Epidermal melanocyte (primary cell): ENCODE results near the gene MACROD2.

ENCODE experiments used
- DNase-seq: peaks from one replicate; pipeline ENCODE4 v3.0.0; 2011; ENCODE audit warnings: low spot score; ENCODE audit not compliant: insufficient read length

Gene MACROD2

GRCh38 chr20:14741616-14742015 is 746.3 kb downstream of the MACROD2 start:
- DNase-seq = no peak

GRCh38 chr20:14744723-14745122 is 749.4 kb downstream of the MACROD2 start:
- no peak for DNase-seq

DNA sequence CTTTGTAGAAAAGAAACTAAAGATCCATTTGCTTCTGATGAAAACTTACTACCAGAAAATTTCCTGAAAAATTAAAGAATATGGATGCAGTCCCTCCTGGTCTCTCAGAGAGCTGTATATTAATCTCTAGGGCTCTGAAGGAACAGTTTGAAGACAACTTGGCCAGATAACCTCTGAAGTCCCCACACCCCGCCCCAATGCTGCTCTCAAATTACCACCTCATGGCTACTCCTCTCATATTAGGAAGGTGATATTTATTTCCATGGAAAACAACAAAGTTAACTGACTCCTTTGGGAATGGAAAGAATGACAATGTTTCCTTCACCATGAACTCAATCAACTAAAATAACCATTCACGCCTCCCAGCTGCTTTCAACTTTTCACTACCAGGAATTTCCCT is 750.5 kb downstream of the MACROD2 start:
- DNase-seq = no peak

- DNase-seq = no peak
Measured at GRCh38 chr20:14751191-14751590, 755.9 kb downstream of the MACROD2 start.

DNA sequence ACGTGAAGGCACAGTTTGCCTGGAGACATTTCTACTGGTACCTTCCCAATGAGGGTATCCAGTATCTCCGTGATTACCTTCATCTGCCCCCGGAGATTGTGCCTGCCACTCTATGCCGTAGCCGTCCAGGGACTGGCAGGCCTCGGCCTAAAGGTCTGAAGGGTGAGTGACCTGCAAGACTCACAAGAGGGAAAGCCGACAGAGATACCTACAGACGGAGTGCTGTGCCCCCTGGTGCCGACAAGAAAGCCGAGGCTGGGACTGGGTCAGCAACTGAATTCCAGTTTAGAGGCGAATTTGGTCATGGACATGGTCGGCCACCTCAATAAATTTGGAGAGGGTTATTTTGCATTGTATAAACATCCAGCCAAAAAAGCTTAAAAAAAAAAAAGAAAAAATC is 762.4 kb downstream of the MACROD2 start:
- DNase-seq = no peak

DNA sequence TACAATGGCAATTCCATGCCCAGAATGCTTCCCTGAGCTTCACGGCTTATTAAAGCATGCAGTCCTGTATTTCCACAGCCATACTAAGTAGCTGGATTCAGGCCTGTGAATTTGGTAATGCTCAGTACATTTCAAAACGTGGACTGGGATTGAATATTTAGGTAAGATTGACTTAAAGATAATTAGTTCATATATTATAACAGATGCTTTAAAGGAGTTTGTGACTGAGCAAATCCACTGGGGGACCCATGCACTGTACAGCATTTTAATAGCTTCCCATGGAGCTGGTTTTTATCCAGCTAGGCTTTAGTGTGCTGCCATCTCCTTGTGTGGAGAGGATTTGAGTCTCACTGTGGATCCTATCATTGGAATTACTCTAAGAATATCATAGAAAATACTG is 763.0 kb downstream of the MACROD2 start:
- no peak for DNase-seq

DNA sequence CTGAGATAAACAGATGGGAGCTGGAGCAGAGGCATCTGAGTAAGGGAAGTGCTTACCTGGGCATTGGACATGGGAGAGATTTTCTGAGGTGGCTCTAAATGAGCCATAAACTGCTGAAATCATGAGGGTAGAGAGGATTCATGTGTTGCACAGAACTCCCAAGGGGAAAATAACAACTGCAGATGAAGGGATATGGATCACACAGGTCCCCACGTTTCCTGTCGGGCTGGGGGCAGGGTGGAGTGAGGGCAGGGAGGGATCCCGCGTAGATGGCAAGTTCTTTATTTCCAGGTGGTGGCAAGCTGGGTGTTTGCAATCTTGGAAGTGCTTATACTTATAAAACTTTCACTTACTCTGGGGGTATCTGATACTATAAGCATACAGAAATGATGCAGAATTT is 764.7 kb downstream of the MACROD2 start:
- no peak for DNase-seq

DNA sequence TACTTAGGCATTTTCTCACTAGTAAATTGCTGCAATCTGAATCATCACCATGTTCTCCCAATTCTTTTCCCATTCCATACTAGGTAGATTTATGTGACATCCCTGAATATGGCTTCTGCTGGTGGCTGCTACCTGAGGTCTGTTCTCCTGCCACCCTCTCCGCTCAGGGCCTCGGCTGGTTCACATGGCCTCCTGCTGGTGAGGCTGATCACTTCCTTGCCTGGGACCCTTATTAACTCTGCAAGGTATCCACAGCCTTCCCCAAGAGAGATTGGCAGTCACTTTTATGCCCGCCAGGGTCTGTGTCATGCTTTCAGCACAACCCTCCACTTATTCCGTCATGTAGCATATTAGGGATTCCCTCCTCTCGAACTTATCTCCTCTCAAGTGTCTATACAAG is 766.6 kb downstream of the MACROD2 start:
- no peak for DNase-seq

DNA sequence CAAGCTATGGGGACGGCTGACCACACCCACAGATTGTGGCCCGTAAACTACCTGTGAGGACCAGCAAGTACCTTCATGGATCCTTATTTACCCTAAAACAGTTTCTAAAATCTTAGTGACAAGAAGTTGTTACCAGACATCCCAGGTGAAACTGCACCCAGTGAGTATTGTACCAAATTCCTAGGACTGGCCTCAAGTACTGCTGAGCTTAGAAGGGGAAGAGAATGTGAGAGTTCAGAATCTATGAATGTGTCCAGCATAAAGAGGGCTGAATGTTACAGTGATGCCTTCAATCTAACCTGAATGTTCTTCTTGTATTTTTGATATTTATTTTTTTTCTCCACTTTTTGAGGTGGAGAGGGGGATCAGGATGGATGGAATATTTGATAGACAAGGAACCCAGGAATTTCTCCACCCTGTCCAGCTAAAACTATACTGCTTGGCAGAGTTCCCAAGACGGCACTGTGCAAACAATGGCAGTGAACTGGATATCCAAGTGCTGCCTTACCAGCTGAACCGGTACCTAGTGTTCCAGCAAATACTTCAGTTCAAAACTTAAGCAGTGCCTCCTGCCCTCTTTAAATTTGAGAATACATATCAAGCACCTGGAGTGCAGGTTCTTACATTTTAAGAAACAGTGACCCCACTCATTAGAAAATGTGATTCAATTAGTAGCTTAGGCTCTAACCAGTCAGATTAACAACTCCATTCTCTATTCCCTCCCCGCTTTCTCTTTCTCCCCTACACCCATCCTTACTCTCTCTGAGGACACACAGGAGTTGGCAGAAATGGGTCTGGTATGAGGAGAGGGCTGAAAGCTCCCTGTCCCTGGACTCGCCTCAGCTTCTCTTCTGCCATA is 769.4 kb downstream of the MACROD2 start:
- DNase-seq = no peak

GRCh38 chr20:14765370-14765701 is 770.0 kb downstream of the MACROD2 start:
- no peak for DNase-seq

GRCh38 chr20:14773486-14773885 is 778.2 kb downstream of the MACROD2 start:
- DNase-seq = no peak

GRCh38 chr20:14775778-14776177 is 780.5 kb downstream of the MACROD2 start:
- DNase-seq = no peak

DNA sequence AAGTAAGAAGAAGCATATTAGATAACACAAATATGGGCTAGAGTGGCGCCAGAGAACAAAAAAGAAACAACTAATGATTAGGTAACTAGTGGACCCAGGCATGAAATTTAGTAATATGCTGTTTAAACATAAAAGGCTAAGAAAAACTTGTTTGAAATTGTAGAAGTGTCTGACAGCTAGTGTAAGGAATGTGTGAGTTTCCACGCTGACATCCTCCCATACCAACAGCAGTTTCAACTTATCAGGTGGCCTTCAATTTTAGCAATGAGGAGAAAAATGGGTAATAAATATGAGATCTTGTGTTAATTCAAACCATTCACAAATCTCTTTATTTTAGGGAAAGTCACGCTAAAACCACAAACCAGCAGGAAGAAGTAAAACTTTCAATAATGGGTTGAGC is 782.3 kb downstream of the MACROD2 start:
- no peak for DNase-seq

GRCh38 chr20:14778096-14778495 is 782.8 kb downstream of the MACROD2 start:
- no peak for DNase-seq

DNA sequence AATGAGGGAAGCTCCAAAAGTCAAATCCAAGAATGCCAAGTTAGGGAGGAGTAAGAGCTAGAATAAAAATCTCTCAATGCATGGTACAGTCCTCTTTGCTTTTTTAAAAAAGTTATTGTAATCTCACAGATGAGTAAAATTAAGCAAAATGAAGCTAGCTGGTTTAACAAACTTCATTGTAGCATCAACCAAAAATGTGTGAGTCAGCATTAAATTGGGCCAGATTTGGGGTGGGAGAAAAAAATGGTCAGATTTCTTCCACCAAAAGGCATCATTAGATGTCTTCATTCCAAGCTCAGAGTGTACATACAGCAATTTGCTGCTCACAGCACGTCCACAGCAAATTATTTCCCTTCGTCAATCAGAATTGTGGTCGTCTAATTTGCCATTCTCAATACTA is 783.6 kb downstream of the MACROD2 start:
- DNase-seq = no peak

DNA sequence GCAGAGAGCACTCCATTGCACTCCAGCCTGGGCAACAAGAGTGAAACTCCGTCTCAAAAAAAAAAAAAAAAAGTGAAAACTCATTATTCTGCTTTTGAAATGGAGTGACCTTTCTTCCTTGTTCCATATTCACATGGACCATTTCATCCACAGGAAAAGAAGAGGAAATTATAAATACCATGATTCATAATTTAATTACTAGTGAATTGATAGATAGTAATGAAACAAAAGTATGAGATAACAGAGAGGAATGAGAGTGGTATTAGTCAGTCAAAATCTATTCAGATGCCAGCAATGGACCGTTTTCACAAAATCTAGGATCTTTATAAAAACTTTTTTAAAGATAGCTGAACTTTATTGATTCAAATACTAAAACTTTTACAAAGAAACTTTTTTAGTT is 785.2 kb downstream of the MACROD2 start:
- no peak for DNase-seq

GRCh38 chr20:14782731-14783130 is 787.4 kb downstream of the MACROD2 start:
- no peak for DNase-seq

DNA sequence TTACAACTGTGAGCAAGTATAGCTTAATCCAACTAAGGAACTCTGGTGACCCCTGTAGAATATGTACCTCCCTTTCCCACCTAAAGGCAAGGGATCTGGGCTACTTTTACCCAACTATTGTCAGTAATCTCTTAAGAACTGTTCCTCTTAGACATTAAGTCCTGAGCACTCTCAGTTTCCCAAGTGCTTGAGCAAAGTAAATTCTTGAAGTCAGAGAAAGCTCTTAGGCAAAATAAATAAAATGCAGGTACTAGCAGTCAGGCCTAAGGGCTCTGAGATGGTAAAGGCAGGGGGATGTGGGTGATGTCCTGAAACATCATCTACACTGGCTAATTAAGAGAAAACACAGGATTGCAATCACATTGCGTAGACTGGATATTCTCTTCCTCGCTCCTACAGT is 788.5 kb downstream of the MACROD2 start:
- DNase-seq = no peak

GRCh38 chr20:14785065-14785743 is 789.9 kb downstream of the MACROD2 start:
- DNase-seq = no peak

GRCh38 chr20:14790190-14790589 is 794.9 kb downstream of the MACROD2 start:
- no peak for DNase-seq

DNA sequence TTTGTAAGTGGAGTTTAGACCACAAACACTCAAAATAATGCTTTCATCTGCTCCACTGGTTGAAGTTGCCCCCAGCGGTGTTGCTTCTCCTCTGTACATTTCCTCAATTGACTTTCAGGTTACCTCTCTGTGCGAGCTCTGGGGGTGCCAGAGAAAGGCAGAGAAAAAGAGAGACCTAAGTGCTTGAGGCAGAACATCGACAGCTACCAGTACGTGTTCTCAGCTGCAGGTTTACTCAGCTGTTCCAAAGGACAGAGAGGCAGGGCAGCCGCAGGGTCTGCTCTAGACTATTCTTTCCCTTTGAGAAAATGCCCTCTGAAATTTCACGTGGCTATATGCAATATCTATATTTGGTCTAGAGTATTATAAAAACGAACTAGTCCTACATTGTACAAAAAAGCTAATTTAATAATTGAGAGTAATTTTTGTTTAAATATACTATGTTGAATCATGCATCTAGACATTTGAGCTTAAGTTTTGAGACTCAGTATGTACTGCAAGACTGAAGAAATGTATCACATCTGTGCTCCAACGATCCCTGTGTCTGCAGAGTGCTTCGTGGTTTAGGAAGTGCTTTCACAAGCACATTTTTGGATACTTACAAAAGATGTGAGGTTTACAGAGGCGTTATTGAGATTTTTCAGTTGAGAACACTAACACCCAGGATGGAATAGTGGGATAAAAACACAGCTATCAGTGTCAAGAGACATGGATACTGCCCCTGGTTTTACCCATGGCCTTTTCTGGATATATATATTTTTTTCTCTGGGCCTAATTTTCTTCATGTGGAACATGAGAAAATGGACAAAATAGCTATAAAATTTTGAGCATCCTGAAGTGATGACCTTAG is 795.7 kb downstream of the MACROD2 start:
- no peak for DNase-seq

- DNase-seq = no peak
Measured at GRCh38 chr20:14792915-14793314, 797.6 kb downstream of the MACROD2 start.
